HepG2 (cell line): Measurements from ENCODE around the gene KRTAP5-6. TPM values are rescaled to one million over a fixed set of nuclear protein-coding genes. Genes with fewer than 3 reads are reported as not detected.

ENCODE experiments used
- AGO2 ChIP-seq: fragments of 200-400 bp; formaldehyde crosslinking; optimal IDR thresholded peaks from 2 replicates; pipeline ENCODE3; 2017; ENCODE audit warnings: mild to moderate bottlenecking, low read depth, low read length, moderate library complexity
- ARHGAP35 ChIP-seq: sonication (generic); formaldehyde crosslinking; IDR thresholded peaks from 2 replicates; pipeline ENCODE4 v1.9.0; 2022; ENCODE audit warnings: mild to moderate bottlenecking, inconsistent platforms, moderate library complexity, missing genetic modification reagents, borderline replicate concordance
- DNMT3B ChIP-seq: conservative IDR thresholded peaks from 2 replicates; pipeline ENCODE4 v1.6.1; 2016; ENCODE audit warnings: missing biosample characterization, control low read depth
- DR1 ChIP-seq: sonication (generic); formaldehyde crosslinking; IDR thresholded peaks from 2 replicates; pipeline ENCODE4 v1.8.0; 2021; ENCODE audit warnings: mild to moderate bottlenecking, missing genetic modification reagents, inconsistent platforms
- GZF1 ChIP-seq: sonication (generic); formaldehyde crosslinking; IDR thresholded peaks from 2 replicates; pipeline ENCODE4 v1.5.1; 2020; ENCODE audit warnings: mild to moderate bottlenecking, missing genetic modification reagents
- HBP1 ChIP-seq: IDR thresholded peaks from 2 replicates; pipeline ENCODE4 v1.6.1; 2016; ENCODE audit warnings: low read depth, control low read depth
- HIVEP1 ChIP-seq: sonication (generic); formaldehyde crosslinking; IDR thresholded peaks from 2 replicates; pipeline ENCODE4 v1.4.0; 2020; ENCODE audit warnings: mild to moderate bottlenecking, missing genetic modification reagents
- MED1 ChIP-seq: sonication (generic); formaldehyde crosslinking; IDR thresholded peaks from 2 replicates; pipeline ENCODE4 v1.4.0; 2020; ENCODE audit warnings: missing genetic modification reagents
- NCOA2 ChIP-seq: sonication (generic); formaldehyde crosslinking; IDR thresholded peaks from 2 replicates; pipeline ENCODE4 v1.8.0; 2022; ENCODE audit warnings: inconsistent platforms
- NONO ChIP-seq, 2 experiments: fragments of 450-650 bp in 1 of 2; sonication (generic) in 1 of 2; formaldehyde crosslinking in 1 of 2; IDR thresholded peaks in 1 of 2; conservative IDR thresholded peaks in 1 of 2; 2 replicates each; pipeline versions ENCODE4 v1.6.1 to v1.8.0; 2017 to 2022; ENCODE audit warnings: mild to moderate bottlenecking in 1 of 2, missing genetic modification reagents in 1 of 2, moderate library complexity in 1 of 2
- NR2F6 ChIP-seq, 2 experiments: IDR thresholded peaks; 2 replicates each; pipeline ENCODE4 v1.6.1; 2016; ENCODE audit warnings: antibody characterized with exemption in 1 of 2, mild to moderate bottlenecking in 1 of 2
- POLR2AphosphoS5 ChIP-seq: IDR thresholded peaks from 2 replicates; pipeline ENCODE4 v1.6.1; 2012; ENCODE audit warnings: low read depth, low read length
- REL ChIP-seq: sonication (generic); formaldehyde crosslinking; conservative IDR thresholded peaks from 2 replicates; pipeline ENCODE4 v1.8.0; 2022; ENCODE audit warnings: mild to moderate bottlenecking, missing genetic modification reagents, moderate library complexity
- RFX1 ChIP-seq: fragments of 450-650 bp; IDR thresholded peaks from 2 replicates; pipeline ENCODE4 v1.6.1; 2017
- SNAI1 ChIP-seq: sonication (generic); formaldehyde crosslinking; IDR thresholded peaks from 2 replicates; pipeline ENCODE4 v1.5.0; 2020; ENCODE audit warnings: mild to moderate bottlenecking, missing genetic modification reagents, borderline replicate concordance
- SSRP1 ChIP-seq: IDR thresholded peaks from 2 replicates; pipeline ENCODE4 v1.6.1; 2016; ENCODE audit warnings: control low read depth
- SUZ12 ChIP-seq: fragments of 150-350 bp; IDR thresholded peaks from 2 replicates; pipeline ENCODE4 v1.6.1; 2014; ENCODE audit warnings: low read depth, low read length
- ZBTB42 ChIP-seq: sonication (generic); formaldehyde crosslinking; IDR thresholded peaks from 2 replicates; pipeline ENCODE4 v1.5.0; 2020; ENCODE audit warnings: mild to moderate bottlenecking, missing genetic modification reagents
- ZIK1 ChIP-seq: sonication (generic); formaldehyde crosslinking; IDR thresholded peaks from 2 replicates; pipeline ENCODE4 v1.5.0; 2020; ENCODE audit warnings: mild to moderate bottlenecking, low read depth, missing genetic modification reagents, borderline replicate concordance
- ZNF468 ChIP-seq: sonication (generic); formaldehyde crosslinking; IDR thresholded peaks from 2 replicates; pipeline ENCODE4 v1.8.0; 2022; ENCODE audit warnings: mild to moderate bottlenecking, moderate library complexity, missing genetic modification reagents
- ZNF672 ChIP-seq: sonication (generic); formaldehyde crosslinking; IDR thresholded peaks from 2 replicates; pipeline ENCODE4 v1.8.1; 2022; ENCODE audit warnings: missing genetic modification reagents
- ZNF713 ChIP-seq: sonication (generic); formaldehyde crosslinking; IDR thresholded peaks from 2 replicates; pipeline ENCODE4 v1.4.0; 2020; ENCODE audit warnings: mild to moderate bottlenecking, missing genetic modification reagents
- ZNF879 ChIP-seq: sonication (generic); formaldehyde crosslinking; IDR thresholded peaks from 2 replicates; pipeline ENCODE4 v1.8.1; 2023; ENCODE audit warnings: missing genetic modification reagents
- polyA plus RNA-seq, 8 experiments: library from polyadenylated mRNA; depleted of rRNA in 3 of 8; stranded (reverse) in 7 of 8; unstranded in 1 of 8; fragments of >200 nt; fragmentation: Illumina TruSeq in 4 of 8; extraction: Trizol in 4 of 8; gene quantifications; 2 replicates each; pipeline versions ENCODE4 v1.2.1 to v1.2.3, GENCODE V29; 2011 to 2016; ENCODE audit warnings: low read depth in 4 of 8, missing spikeins in 1 of 8, mixed read lengths in 1 of 8; ENCODE audit not compliant: insufficient read depth in 1 of 8
- total RNA-seq, 5 experiments: library from RNA; depleted of rRNA; stranded (reverse); fragments of >200 nt; fragmentation: Illumina TruSeq; extraction: Trizol; gene quantifications; 2 replicates each; pipeline ENCODE4 v1.2.3, GENCODE V29; 2016; ENCODE audit warnings: low read depth in 1 of 5
- TF ChIP-seq, protein P1 (sequence below): sonication (generic); formaldehyde crosslinking; IDR thresholded peaks from 2 replicates; pipeline ENCODE4 v1.4.0; 2020; ENCODE audit warnings: missing genetic modification reagents, borderline replicate concordance

Gene KRTAP5-6
- total and polyA plus RNA-seq, 2 of the 13 experiments (the other 11 are each of a cell fraction or from before 2014, with no cell fraction given): not detected

GRCh38 chr11:1691878-1692707 lies 4.9 kb upstream of the KRTAP5-6 start (continued):
- TF ChIP-seq ZNF468 (CRISPR knock-in tag): no peak
- no peak for TF ChIP-seq ZNF879 (CRISPR knock-in tag)
- TF ChIP-seq AGO2: peak; percentile 35
- TF ChIP-seq SUZ12: no peak
- no peak for TF ChIP-seq ZNF713 (CRISPR knock-in tag)
- no peak for TF ChIP-seq DR1 (CRISPR knock-in tag)
- no peak for TF ChIP-seq NR2F6 (IDR thresholded peaks at IDR 0.05)
- TF ChIP-seq NR2F6 (CRISPR knock-in tag; IDR thresholded peaks at IDR 0.05): no peak
- no peak for TF ChIP-seq HBP1 (CRISPR knock-in tag)
- no peak for TF ChIP-seq DNMT3B
- TF ChIP-seq SNAI1 (CRISPR knock-in tag): 0 out of 2 replicates have a peak, but pooled peaks have one; percentile 14
- TF ChIP-seq SSRP1 (CRISPR knock-in tag): no peak; the same call in 1 of the 2 replicates
- no peak; the same call in 1 of the 2 replicates for TF ChIP-seq ARHGAP35 (CRISPR knock-in tag)
- no peak for TF ChIP-seq RFX1
- no peak for TF ChIP-seq ZIK1
- TF ChIP-seq, protein P1, sequence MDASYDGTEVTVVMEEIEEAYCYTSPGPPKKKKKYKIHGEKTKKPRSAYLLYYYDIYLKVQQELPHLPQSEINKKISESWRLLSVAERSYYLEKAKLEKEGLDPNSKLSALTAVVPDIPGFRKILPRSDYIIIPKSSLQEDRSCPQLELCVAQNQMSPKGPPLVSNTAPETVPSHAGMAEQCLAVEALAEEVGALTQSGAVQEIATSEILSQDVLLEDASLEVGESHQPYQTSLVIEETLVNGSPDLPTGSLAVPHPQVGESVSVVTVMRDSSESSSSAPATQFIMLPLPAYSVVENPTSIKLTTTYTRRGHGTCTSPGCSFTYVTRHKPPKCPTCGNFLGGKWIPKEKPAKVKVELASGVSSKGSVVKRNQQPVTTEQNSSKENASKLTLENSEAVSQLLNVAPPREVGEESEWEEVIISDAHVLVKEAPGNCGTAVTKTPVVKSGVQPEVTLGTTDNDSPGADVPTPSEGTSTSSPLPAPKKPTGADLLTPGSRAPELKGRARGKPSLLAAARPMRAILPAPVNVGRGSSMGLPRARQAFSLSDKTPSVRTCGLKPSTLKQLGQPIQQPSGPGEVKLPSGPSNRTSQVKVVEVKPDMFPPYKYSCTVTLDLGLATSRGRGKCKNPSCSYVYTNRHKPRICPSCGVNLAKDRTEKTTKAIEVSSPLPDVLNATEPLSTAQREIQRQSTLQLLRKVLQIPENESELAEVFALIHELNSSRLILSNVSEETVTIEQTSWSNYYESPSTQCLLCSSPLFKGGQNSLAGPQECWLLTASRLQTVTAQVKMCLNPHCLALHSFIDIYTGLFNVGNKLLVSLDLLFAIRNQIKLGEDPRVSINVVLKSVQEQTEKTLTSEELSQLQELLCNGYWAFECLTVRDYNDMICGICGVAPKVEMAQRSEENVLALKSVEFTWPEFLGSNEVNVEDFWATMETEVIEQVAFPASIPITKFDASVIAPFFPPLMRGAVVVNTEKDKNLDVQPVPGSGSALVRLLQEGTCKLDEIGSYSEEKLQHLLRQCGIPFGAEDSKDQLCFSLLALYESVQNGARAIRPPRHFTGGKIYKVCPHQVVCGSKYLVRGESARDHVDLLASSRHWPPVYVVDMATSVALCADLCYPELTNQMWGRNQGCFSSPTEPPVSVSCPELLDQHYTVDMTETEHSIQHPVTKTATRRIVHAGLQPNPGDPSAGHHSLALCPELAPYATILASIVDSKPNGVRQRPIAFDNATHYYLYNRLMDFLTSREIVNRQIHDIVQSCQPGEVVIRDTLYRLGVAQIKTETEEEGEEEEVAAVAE (CRISPR knock-in tag): no peak
- TF ChIP-seq NONO (IDR thresholded peaks at IDR 0.05): no peak
- TF ChIP-seq NONO (CRISPR knock-in tag; conservative IDR thresholded peaks at IDR 0.05): 0 out of 2 replicates have a peak, but pooled peaks have one; percentile 14
- peak; percentile 31 for TF ChIP-seq MED1
- TF ChIP-seq REL (CRISPR knock-in tag): 0 out of 2 replicates have a peak, but pooled peaks have one; percentile 50
- TF ChIP-seq NCOA2 (CRISPR knock-in tag): no peak
- peak; percentile 28; the same call in 1 of the 2 replicates for TF ChIP-seq POLR2AphosphoS5
- TF ChIP-seq ZNF672 (CRISPR knock-in tag): 0 out of 2 replicates have a peak, but pooled peaks have one; percentile 2
- TF ChIP-seq ZBTB42 (CRISPR knock-in tag): 0 out of 2 replicates have a peak, but pooled peaks have one; percentile 34
- TF ChIP-seq GZF1 (CRISPR knock-in tag): peak; percentile 80; the same call in 1 of the 2 replicates
- TF ChIP-seq HIVEP1 (CRISPR knock-in tag): no peak
